ENCODE measurements around the gene EPB41L2.
"Not testable (repeated sequence)": the region's sequence is repeated elsewhere in the genome, so short reads cannot be mapped to it uniquely, and the experiment has no call there.

EPB41L2 gene

GRCh38 chr6:131001945-131002660 is 60.9 kb downstream of the EPB41L2 start:
- DNase-seq = no peak

- no peak for DNase-seq
Measured at GRCh38 chr6:131001111-131001736, 61.8 kb downstream of the EPB41L2 start.

GRCh38 chr6:131000544-131000943 is 62.5 kb downstream of the EPB41L2 start:
- no peak for DNase-seq

DNA sequence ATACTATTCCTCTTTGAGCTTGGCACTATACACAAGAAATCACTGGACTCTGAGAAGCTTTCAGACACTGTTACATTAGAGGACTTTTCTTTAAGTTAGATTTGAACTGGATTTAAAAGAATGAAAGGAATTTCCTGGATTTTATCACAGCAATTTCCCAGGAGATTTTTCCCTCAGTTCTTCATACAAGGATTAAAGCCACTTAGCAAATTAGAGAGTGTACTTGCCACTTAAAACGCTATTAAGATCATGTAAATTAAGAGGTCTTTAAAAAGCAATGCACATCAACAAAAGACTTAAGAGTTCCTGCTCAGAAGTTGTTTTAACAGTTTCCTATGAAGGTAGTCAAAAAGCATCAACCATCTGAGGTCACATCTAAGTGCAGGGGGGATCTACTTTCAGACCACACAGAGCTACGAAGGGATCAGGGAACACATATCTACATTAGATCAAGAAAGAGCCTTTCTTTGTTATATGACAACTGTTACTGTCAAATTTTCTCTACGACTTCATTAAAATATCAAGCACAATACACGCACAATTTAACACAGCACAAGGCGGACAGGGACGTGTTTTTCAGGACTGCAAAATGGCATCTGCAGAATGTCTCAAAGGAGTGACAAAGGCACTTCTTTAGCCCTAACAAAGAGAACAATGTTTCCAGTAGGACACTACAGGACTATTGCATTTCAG is 65.8 kb downstream of the EPB41L2 start:
- no peak for DNase-seq

- no peak for DNase-seq
Measured at GRCh38 chr6:130996635-130997034, 66.4 kb downstream of the EPB41L2 start.

GRCh38 chr6:130995783-130996447 is 67.1 kb downstream of the EPB41L2 start:
- DNase-seq = no peak

GRCh38 chr6:130994319-130995097 is 68.5 kb downstream of the EPB41L2 start:
- DNase-seq = no peak

DNA sequence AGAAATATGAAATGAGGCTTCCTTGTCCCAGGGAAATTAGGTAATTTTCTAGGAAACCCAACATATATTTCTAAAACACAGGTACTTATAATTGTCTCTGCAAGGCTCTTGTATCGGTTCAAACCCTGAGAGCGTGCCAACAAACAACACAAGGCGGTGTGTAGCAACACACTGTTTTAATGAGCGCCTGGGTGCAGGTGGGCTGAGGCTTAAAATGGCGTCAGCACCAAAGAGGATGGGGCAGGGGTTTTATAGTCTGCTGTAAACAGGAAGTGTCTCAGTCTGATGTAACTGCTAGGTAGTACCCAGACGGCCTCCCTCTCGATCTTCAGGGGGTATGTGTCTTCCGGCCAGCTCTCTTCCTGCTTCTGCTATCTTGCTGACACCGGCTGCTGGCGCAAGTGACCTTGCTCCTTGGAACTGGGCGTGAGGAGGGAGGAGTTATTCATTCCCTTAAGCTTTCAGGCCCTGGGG is 69.7 kb downstream of the EPB41L2 start:
- DNase-seq = no peak

- DNase-seq = no peak
Measured at GRCh38 chr6:130991422-130992137, 71.5 kb downstream of the EPB41L2 start.

GRCh38 chr6:130987539-130987938 is 75.5 kb downstream of the EPB41L2 start:
- DNase-seq = not testable (repeated sequence)

DNA sequence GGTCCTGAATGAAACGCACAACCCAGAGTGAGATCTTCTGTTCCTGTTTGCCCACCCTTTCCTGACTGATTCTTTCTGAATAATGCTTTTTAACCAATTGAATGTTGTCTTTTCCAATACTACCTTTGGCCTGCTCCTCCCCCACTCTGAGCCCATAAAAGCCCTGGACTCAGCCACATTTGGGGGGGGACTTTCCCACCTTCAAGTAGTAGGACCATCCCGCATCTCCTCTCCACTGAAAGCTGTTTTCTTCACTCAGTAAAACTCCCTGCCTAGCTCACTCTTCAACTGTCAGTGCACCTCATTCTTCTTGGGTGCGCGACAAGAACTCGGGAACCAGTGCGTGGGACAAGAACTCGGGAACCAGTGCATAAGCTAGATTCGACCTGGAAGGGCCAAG is 77.9 kb downstream of the EPB41L2 start:
- DNase-seq = no peak

- DNase-seq = no peak
Measured at GRCh38 chr6:130982941-130983456, 80.0 kb downstream of the EPB41L2 start.

GRCh38 chr6:130982135-130982534 is 80.9 kb downstream of the EPB41L2 start:
- DNase-seq = no peak

DNA sequence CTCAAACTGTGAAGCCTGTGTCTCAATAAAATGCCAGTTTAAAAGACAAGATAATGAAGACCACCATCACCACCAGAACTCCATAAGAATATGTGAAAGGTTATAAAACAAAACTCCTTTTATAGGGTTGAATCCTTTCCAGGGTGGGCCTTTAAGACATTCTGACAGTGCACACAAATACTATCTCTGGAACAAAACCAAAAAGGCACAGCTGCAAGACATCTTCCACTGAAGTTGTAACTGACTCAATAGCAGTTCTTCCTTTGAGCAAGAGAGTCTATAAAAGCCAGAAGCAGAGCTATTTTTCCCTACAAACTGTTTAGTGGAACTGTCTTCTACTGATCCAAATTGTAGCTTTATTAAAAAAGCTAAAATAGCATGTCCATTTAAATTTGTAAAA is 81.6 kb downstream of the EPB41L2 start:
- DNase-seq = no peak

DNA sequence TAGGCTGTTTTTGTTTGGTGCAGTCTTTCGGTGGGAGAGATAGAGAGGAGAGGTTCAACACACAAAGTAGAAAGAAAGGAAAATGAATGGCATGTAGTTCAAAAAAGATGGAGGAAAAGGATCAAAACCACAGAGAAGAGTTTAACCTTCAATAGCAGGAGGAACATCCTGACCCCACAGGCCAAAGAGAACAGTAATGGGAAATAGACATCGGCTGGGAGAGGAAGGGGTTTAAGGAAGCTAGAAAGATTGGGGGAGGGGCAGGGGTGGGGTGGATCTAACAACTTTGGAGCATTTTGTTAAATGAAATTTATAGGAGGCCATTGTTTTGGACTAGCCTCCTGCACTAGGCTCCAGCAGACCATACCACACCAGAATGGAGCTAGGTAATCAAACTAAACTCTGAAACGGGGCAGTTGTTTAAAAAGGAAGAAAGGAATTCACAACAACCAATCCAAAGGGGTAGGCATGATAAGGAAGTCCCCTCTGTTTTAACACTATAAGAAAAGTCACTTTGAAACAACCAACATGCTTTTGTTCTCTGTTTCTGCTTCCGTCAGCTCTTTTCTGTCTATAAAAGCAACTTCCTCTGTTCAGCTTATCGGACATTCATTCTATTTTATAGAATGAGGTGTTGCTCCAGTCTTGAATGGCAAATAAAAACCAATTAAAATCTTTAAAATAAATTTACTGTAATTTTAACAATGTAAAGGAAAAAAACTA is 82.6 kb downstream of the EPB41L2 start:
- DNase-seq = no peak

DNA sequence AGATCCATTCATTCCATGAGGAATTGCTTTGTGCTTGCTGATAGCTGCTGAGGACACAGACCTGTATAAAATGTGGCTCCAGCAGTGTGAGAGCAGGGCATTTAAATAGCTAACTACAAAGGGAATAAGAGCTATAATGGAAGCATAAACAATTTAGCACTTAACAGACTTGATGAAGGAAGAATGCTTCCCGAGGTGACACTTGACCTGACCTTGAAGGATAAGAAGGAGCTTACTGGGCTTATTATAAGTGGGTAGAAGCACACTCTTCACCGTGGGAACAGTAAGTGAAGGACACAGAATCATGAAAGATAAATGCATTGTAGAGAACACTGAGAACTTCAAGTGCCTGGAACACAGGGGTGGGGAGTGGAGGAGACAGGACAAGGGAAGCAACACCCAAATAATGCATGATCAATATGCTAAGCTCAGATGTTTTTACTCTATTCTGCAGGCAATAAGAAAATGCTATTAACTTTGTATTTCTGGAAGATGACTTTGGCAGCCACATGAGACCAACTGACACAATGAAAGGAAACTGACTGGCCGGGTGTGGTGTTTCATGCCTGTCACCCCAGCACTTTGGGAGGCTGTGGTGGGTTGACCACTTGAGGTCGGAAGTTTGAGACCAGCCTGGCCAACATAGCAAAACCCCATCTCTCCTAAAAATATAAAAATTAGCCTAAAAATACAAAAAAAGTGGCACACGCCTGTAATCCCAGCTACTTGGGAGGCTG is 84.2 kb downstream of the EPB41L2 start:
- no peak for DNase-seq

GRCh38 chr6:130978180-130978579 is 84.9 kb downstream of the EPB41L2 start:
- DNase-seq = no peak

DNA sequence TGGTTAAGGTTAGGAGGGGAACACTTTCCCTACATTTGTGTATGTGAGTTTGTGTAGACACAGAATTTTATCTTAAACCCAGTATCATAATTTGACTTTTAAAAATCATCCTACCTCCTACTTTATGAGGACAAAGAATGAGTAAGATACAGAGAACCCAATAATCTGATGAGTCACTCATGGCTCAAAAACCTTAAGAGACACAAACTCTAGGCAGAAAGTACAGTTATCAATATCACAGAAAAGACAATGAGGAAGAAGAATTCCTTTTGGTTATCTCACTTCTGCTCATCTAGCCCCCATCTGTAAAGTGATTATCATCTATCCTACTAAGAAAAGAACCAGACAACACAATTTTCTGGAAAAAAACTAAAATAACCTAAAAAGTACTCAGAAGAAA is 87.7 kb downstream of the EPB41L2 start:
- no peak for DNase-seq

DNA sequence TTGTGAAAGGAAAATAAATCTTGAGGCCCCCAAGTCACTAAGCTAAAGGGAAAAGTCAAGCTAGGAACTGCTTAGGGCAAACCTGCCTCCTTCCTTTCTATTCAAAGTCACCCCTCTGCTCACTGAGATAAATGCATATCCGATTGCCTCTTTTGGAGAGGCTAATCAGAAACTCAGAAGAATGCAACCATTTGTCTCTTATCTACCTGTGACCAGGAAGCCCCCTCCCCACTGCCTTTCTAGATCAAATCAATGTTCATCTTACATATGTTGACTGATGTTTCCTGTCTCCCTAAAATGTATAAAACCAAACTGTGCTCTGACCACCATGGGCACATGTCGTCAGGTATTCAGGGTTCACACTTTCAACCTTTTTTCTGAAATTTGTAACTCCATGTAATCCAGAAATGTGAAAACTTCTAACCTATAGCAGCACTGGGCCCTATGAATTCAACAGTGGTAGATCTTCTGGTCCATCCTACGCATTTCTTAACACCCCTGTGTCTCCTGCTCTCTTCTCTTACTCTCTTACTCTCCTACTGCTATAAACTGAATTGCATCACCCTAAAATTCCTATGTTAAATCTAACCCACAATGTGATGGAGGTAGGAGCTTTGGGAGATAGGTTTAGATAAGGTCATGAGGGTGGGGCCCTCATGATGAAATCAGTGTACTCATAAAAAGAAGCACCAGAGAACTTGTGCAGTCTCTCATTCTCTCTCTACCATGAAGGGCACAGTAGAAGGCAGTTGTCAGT is 89.3 kb downstream of the EPB41L2 start:
- DNase-seq = no peak

Data from CD4-positive, alpha-beta T cell treated with Interleukin-17A for 1 hour (primary cell).